ENCODE results near the gene MAN1A2.
A peak's percentile ranks its signal among the peaks of the same experiment; 100 is the strongest.
"Not testable (repeated sequence)": the region's sequence is repeated elsewhere in the genome, so short reads cannot be mapped to it uniquely, and the experiment has no call there.

Gene MAN1A2

DNA sequence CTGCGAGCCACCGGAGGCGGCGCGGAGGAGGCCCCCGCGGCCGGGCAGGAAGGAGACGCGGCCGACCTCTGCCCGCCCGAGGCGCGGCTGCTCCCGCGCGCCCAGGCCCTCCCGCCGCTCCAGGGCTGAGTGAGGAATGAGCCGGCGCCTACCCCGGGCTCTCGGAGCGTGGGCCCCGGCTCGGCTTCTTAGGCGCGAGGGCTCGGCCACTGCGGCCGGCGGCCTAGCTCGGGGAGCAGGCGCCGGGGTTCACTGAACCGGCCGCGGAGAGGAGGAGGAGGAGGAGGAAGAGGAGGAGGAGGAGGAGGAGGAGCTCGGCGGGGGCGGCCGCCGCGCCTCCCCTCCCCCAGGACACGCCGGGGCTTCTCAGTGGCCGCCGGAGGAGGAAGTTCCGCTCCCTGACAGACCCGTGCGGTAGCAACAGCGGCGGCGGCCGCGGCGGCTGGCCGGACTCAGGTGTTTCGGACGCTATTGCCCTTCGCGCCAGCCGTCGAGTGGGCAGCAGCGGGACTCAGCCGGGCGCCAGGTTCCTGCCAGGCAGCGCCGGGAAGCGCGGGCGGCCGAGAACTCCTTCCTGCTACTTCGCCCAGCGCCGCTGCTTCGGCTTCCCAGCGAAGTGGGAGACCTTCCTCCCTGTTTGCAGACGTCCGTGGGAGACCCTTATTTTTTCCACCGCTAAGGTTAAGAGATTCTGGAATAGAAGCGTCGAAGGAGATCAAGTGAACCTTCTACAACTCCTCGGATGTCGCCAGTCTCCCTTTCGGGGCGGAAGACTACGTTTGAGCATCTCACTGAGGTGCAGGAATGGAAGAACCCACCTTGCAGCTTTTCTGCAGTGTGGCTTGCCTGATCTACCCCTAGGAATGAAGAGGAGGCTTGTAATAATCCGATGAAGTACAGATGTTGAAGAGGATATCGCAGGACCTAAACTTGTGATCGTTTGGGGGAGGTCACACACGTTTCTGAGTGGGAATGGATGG, at the start of gene MAN1A2:
MAN1A2 (plus strand) TSS at position 404 of the 980 bp plus-strand sequence. CDS start 735 bp downstream, outside the sequence.
- DNase-seq (ENCODE audit: low read depth in 2 of 2): peak; percentile 52 to 71

DNA sequence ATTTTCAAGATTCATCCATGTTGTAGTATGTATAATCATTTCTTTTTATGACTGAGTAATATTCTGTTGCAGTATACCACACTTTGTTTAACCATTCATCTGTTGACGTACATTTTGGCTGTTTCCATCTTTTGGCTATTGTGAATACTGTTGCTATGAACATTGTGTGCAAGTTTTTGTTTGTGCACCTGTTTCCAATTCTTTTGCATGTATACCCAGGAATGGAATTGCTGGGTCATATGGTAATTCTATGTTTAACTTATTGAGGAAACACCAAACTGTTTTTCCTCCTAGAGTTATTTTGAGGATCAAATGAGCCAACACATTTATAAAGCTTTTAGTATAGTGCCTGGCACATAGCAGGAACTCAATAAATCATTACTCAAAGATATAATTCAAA, 49.2 kb upstream of the MAN1A2 start:
- no peak for DNase-seq (ENCODE audit: low read depth in 2 of 2)

DNA sequence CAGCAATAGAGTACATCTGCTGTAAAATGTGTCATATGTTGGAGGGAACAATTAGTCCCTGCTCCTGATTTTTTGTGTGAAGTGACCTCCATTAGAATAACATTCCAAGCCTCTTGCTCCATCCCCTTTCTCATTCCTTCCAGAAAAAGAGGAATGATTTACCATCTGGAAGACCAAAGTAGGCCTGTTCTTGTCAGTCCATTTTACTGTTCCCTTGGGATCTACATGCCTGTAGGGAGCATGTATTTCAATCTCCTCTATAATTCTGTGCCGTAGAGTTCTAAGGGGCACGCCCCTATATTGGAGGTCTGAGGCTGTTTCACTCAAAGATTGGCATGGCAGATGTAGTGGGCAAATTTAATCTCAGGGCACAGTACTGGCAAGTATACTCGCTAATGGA, 48.8 kb upstream of the MAN1A2 start:
- no peak for DNase-seq (ENCODE audit: low read depth in 2 of 2)

DNA sequence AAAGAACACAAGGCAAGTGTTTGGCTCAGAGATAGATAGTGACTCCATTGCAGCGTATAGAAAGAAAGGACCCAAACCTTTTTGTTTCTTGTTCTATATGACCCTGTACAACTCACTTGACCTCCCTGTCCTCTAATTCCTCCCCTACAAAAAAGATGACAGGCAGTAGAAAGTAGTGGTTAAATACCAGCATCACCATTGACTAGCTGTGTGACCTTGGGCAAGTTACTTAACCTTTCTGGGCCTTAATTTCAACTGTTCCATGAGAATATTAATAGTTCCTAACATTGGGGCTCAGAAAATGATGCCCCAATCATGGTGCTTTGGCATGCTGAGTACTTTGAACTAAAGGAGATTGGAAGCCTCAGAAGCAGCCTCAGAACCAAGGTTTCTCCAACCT, 46.7 kb upstream of the MAN1A2 start:
- no peak for DNase-seq (ENCODE audit: low read depth in 2 of 2)

DNA sequence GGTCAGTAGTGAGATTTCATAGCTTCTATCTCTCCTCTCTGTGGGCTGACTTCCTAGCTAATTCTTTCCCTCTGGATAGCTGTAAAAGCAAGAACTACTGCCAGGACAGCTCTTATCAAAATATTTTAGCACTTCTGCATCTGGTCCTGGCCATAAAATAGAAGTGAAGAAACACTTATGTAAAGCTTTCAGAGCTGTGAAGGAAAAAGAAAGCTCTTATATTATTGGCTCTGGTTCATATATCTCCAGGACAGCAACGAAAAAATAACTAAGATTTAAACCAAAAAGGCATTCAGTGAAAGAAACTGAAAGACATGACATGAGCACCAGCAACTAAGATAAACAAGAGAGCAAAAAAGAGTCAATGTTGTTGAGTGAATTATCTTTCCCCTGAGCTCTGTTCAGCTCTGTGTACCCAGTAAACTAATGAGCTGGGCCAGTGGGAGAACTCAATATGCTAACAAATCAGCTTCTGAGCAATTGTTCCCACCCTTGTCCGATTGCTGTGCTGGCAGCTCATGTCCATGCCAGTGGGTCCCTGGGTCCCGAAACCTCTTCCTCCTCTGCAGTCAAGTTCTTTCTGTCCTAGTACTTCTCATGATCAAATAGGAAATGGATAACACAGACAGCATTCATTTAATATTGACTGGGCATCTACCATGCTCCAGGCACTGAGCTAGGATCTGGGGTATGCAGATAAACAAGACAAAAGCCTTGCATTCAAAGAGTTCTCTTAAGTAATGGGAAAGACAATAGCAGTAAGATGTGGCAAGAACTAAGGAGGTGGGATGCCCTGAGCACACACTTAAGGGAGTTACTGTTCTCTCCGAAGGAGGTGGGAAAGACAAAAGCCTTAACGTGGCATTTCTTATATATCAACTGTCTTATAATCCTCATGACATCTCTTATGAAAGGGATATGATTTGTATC, 45.3 kb upstream of the MAN1A2 start:
- DNase-seq (ENCODE audit: low read depth in 2 of 2): no peak

DNA sequence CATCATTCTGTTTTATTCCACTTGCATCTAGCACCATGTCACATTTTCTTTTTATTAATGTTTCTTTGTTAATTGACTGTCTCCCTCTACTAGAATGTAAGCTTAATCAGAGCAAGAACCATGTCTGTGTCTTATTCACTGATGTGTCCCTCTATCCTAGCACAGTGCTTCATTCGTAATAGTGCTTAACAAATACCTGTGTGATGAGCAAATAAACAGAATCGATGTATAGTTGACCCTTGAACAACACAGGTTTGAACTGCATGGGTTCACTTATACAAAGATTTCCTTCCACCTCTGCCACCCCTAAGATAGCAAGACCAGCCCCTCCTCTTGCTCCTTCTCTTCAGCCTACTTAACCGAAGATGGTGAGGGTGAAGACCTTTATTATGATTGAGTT, 42.9 kb upstream of the MAN1A2 start:
- no peak for DNase-seq (ENCODE audit: low read depth in 2 of 2)

DNA sequence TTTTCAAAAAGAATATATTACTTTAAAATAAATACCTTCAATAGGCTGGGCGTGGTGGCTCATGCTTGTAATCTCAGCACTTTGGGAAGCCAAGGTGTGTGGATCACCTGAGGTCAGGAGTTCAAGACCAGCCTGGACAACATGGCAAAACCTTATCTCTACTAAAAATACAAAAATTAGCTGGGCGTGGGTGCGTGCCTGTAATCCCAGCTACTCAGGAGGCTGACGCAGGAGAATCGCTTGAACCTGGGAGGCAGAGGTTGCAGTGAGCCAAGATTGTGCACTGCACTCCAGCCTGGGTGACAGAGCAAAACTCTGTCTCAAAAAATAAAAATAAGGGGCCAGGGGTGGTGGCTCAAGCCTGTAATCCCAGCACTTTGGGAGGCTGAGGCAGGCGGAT, 41.2 kb upstream of the MAN1A2 start:
- DNase-seq (ENCODE audit: low read depth in 2 of 2): not testable (repeated sequence)

DNA sequence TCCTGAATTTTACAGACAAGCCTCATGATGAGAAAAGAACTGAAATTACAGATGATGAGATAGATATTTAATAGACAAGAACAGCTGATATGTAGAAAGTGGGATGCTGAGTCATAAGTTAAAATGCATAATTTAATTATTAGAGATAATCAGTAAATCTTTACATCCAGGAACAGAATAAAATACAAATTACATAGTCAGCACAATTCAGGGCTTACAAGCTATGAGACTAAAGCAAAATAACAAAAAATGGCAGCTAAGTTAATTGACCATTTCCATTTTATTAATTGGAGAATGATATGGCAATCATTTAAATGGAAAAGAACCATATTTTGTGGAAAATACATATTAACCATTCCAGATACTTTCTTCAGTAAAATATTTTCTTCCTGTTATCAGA, 40.2 kb upstream of the MAN1A2 start:
- DNase-seq (ENCODE audit: low read depth in 2 of 2): no peak

DNA sequence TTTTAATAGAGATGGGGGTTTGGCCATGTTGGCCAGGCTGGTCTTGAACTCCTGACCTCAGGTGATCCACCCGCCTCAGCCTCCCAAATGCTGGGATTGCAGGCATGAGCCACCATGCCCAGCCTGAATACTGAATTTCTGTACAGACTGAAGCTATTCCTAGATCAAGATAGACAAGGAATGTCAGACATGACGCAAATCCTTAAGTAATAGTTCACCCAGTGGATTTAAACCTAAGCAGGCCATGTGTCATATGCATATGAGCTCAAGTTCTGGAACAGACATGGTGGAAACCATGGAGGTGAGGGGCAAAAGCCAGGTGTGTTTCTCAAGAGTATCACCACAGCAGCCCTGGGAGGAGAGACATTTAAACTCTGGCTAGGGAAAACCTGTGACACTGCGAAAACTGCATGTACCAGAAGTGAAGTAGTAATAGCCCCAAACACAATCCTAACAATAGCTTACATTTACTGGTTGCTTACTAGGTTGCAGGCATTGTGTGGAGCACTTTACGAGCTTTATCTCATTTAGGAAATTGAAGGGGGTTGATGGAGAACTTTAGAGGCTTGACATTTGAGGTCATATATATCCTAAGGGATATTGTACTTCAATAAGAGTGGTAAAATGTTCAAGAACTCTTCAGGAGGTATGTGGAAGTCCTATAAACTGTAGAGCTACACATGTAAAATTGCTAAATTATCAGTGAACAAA, 31.7 kb upstream of the MAN1A2 start:
- DNase-seq (ENCODE audit: low read depth in 2 of 2): no peak

DNA sequence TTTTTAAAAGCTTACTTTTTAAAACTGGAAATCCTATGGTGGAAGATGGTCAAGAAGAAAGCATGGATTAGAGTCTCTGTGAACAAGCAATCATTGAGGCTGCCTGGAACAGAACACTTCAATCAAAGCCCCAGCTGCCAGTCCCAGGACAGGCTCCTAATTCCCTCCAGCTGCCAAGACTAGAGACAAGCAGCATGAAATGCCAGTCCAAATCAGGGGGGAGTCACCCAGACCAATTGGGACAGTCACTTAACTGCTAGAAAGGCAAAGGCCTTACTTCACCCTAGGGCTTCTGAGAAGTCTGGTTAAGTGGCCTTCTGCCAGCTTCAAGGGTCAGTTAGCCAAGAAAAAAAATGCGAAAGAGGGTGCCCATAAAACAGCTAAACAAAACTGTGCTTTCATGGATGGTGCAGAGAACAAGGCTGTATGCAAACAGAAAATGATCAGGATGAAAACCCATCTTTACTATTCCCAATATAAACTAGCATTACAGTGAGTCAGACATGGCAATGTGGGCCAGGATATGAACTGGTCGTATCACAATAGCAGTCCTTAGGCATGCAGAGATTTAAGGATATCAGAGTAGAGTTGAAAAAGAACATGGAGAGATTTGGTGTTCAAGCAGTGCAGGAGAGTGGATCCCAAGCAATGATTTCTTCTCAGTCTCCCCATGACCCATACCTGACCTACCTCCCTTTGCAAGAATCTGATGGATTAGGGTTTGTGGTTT, 31.0 kb upstream of the MAN1A2 start:
- DNase-seq (ENCODE audit: low read depth in 2 of 2): no peak

DNA sequence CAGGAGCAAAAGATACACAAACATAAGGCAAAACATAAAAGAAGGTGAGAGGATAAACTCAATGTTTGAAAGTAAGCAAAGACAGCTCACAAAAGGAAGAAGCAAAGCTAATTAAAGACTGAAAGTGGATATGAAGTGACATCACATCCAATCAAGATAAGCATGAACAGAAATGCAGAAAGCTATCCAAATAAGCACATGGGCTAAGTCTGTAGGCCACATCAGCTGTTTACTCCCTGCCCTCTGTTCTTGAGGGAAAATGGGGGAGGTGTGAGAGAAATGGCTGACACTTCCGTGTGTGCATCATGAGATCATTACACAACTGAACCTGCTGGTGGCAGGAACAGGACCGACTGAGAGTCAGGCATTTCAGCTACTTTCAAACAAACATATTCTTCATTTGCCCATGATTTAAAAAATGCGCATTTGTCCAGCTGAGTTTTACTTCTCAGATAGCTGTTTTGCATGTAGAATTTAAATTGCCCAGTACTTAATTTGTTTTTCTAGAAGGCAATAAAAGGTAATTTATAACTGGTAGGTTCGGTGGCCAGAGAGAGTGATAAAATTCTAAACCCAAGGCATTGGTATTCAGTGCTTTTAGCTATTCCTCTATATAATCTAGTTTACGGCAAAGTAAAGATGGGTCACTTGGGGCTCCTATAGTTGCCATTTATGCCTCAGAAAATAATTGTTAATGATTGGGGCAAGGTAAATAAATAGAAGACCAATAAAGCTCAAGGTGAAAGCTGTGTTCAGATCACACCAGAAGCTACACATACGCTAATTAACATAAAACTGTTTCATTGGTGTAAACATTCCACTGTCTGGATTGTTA, 27.2 kb upstream of the MAN1A2 start:
- DNase-seq (ENCODE audit: low read depth in 2 of 2): no peak

DNA sequence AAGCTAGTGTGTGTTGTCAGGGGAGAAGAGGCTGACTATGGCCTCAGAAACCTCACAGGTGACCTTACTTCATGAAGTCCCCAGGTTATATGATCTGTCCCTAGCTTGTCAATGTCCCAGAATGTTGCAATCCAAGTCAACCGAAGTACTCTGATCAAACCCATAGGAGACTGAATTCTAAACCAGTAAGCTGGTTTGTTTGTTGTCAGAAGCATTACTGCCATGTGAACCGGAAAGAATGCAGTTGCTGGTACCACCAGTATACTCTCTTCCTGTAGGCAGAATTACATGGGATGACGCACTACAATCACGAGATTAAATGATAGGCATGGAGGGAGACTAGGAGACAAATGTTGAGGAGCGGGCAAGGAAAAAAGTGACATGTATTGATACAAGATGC, 26.1 kb upstream of the MAN1A2 start:
- DNase-seq (ENCODE audit: low read depth in 2 of 2): no peak

DNA sequence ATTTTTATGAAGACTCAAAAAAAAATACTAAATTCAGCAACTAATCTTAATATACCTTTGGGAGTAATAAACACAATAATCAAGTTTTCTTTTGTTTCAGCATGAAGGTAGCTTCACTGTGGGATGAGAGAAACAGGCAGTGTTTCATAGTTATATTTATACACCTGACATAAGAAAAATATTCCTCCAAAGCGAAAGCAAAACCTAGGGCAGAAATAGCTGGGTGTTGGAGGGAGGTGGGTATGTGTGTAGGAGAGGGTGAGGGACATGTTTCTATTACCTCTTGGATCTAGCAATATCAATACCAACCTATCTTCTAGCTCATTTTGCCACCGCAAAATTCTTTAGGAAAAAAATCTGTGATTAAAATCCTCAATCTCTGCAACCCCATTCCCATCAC, 24.9 kb upstream of the MAN1A2 start:
- no peak for DNase-seq (ENCODE audit: low read depth in 2 of 2)

DNA sequence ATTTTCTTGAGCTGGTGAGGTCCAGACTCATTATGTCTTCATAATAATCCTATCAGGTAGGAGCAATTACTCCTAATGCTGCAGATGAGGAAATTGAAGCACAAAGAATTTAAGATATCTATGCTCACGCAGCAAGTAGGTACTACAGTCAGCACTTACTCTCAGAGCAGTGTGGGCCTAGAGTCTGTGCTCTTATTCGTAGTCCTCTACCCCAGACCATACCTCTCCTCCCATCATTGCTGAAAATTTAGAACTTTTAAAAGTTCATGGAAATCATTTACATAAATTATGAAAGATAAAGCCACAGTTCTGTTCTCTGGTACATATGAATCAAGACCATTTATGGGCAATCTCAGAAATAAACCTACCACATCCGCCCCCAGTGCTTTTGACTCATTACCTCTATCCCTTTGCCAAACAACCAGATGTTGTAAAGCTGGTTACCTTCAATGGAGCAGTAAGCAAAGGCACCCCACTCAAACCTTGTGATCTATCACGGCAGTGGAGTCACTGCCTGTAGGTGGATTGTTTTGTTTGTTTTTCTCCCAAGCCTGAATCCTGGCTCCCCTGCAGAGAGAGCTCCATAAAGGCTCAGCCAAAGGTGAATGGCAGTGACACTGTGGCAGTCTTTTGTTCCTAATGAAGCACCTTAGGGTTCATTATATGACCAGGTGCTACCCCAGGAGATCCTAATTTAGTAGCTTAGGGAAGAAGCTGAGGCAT, 20.9 kb upstream of the MAN1A2 start:
- no peak for DNase-seq (ENCODE audit: low read depth in 2 of 2)

DNA sequence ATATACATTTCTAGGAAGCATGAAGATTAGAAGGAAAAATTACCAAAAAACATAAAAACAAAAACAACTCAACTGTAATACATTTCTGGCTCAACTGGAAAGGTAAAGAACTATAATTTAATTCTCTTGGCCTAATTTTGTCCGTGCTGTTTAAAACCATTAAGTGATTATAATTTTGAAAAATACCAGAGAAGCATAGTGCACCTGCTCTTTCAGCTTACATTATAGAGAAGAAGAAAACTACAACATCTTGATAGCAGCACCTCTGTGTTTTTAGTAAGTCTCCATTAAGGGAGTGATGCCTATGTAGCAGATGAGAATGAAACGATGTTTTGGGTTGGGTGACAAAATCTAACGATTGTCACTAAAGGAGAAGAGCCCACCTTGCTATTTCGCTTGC, 19.3 kb upstream of the MAN1A2 start:
- no peak for DNase-seq (ENCODE audit: low read depth in 2 of 2)

DNA sequence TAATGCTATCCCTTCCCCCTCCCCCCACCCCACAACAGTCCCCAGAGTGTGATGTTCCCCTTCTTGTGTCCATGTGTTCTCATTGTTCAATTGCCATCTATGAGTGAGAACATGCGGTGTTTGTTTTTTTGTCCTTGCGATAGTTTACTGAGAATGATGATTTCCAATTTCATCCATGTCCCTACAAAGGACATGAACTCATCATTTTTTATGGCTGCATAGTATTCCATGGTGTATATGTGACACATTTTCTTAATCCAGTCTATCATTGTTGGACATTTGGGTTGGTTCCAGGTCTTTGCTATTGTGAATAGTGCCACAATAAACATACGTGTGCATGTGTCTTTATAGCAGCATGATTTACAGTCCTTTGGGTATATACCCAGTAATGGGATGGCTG, 14.6 kb upstream of the MAN1A2 start:
- DNase-seq (ENCODE audit: low read depth in 2 of 2): not testable (repeated sequence)

DNA sequence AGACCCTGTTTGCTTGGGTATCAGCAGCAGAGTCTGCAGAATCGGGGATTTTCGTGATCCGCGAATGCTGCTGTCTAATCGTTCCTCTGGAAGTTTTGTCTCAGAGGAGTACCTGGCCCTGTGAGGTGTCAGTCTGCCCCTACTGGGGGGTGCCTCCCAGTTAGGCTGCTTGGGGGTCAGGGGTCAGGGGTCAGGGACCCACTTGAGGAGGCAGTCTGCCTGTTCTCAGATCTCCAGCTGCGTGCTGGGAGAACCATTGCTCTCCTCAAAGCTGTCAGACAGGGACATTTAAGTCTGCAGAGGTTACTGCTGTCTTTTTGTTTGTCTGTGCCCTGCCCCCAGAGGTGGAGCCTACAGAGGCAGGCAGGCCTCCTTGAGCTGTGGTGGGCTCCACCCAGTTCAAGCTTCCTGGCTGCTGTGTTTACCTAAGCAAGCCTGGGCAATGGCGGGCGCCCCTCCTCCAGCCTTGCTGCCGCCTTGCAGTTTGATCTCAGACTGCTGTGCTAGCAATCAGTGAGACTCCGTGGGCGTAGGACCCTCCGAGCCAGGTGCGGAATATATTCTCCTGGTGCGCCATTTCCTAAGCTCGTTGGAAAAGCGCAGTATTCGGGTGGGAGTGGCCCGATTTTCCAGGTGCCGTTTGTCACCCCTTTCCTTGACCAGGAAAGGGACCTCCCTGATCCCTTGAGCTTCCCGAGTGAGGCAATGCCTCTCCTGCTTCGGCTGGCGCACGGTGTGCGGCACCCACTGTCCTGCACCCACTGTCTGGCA, 9.2 kb upstream of the MAN1A2 start:
- not testable (repeated sequence) for DNase-seq (ENCODE audit: low read depth in 2 of 2)

DNA sequence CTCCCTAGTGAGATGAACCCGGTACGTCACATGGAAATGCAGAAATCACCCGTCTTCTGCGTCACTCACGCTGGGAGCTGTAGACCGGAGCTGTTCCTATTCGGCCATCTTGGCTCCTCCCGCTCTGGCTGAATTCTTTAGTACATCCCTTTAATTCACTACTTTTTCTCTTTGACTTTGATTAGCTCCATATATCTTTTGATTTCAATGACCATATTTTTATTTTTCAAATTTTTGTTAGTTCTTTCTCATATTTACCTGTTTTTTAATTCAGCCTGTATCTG, 8.7 kb upstream of the MAN1A2 start:
- not testable (repeated sequence) for DNase-seq (ENCODE audit: low read depth in 2 of 2)
